T-cell (primary cell): ENCODE measurements around the gene HSPA6. TPM values are rescaled to one million over a fixed set of nuclear protein-coding genes. Genes with fewer than 3 reads are reported as not detected.

Source experiments
- ATAC-seq, 4 experiments: fragments of 200-7000 bp in 3 of 4; fragments of 150-1000 bp in 1 of 4; cut with Tn5 transposase; replicated peaks in 1 of 4; 1 replicate in 3 of 4; 2 replicates in 1 of 4; pipeline ENCODE4 v1.10.0; 2021; ENCODE audit warnings: moderate library complexity in 3 of 4, mild to moderate bottlenecking in 2 of 4, moderate number of reproducible peaks in 1 of 4
- CTCF ChIA-PET, 2 donors: fragments of 300-600 bp; sonication (Branson Sonifier 250); formaldehyde crosslinking; loops; one replicate each; lab custom pipeline; 2022; ENCODE audit warnings: antibody characterized with exemption in 2 of 2; lab: Charles Lee
- POLR2A ChIA-PET, 2 donors: fragments of 300-600 bp; sonication (Branson Sonifier 250); formaldehyde crosslinking; loops; one replicate each; lab custom pipeline; 2022; ENCODE audit warnings: antibody characterized with exemption in 2 of 2; lab: Charles Lee
- DNase-seq, 35 experiments: peaks; one replicate each; pipeline versions ENCODE4 v3.0.0 to v3.0.0-alpha.2; 2013 to 2023
- H3K27ac ChIP-seq: one replicate; pipeline ENCODE4 v1.5.1; 2013; ENCODE audit warnings: low read length
- H3K27me3 ChIP-seq, 2 experiments: replicated peaks in 1 of 2; 1 replicate in 1 of 2; 2 replicates in 1 of 2; pipeline versions ENCODE4 v1.6.1 to v1.7.0; 2013; ENCODE audit warnings: low read length in 1 of 2, mixed read lengths in 1 of 2; ENCODE audit not compliant: control insufficient read depth in 2 of 2, insufficient read depth in 2 of 2; ENCODE audit errors: extremely low read depth in 1 of 2
- H3K36me3 ChIP-seq, 2 donors: 1 replicate in 1 of 2; 2 replicates in 1 of 2; pipeline versions ENCODE4 v1.6.1 to v1.7.0; 2013; ENCODE audit warnings: low read length in 1 of 2; ENCODE audit not compliant: control insufficient read depth in 2 of 2, insufficient read depth in 1 of 2; ENCODE audit errors: extremely low read depth in 1 of 2
- H3K4me1 ChIP-seq, 2 experiments: 1 replicate in 1 of 2; 2 replicates in 1 of 2; pipeline versions ENCODE4 v1.6.1 to v1.7.0; 2013; ENCODE audit warnings: low read length in 2 of 2, mixed read lengths in 1 of 2; ENCODE audit not compliant: insufficient read depth in 2 of 2, control insufficient read depth in 1 of 2; ENCODE audit errors: extremely low read depth in 1 of 2
- H3K4me3 ChIP-seq, 2 donors: 1 replicate in 1 of 2; 2 replicates in 1 of 2; pipeline versions ENCODE4 v1.5.1 to v1.7.0; 2013; ENCODE audit warnings: mild to moderate bottlenecking in 2 of 2, low read length in 1 of 2, moderate library complexity in 1 of 2; ENCODE audit not compliant: control insufficient read depth in 1 of 2; ENCODE audit errors: extremely low read depth in 1 of 2
- H3K9me3 ChIP-seq: 2 replicates; pipeline ENCODE4 v1.7.0; 2013
- H3K27ac Mint-ChIP-seq, 2 donors: one replicate each; pipeline ENCODE4 v1.8.0; 2020 to 2021; ENCODE audit warnings: mild to moderate bottlenecking in 2 of 2, mixed read lengths in 2 of 2
- H3K27me3 Mint-ChIP-seq, 2 donors: one replicate each; pipeline ENCODE4 v1.8.0; 2021 to 2022; ENCODE audit warnings: mixed read lengths in 2 of 2
- H3K36me3 Mint-ChIP-seq: one replicate; pipeline ENCODE4 v1.8.0; 2021; ENCODE audit warnings: mixed read lengths
- H3K4me1 Mint-ChIP-seq, 3 donors: one replicate each; pipeline ENCODE4 v1.8.0; 2020 to 2022; ENCODE audit warnings: mixed read lengths in 3 of 3, mild to moderate bottlenecking in 1 of 3
- H3K4me3 Mint-ChIP-seq, 3 donors: one replicate each; pipeline ENCODE4 v1.8.0; 2020 to 2022; ENCODE audit warnings: mild to moderate bottlenecking in 3 of 3, mixed read lengths in 3 of 3, moderate library complexity in 3 of 3
- H3K9me3 Mint-ChIP-seq, 3 donors: one replicate each; pipeline ENCODE4 v1.8.0; 2020 to 2022; ENCODE audit warnings: mixed read lengths in 3 of 3
- WGBS: methylation state at CpG from one replicate; pipeline ENCODE4 v1.1.5; 2013; ENCODE audit warnings: missing lambda C conversion rate; ENCODE audit not compliant: insufficient coverage; 5-methylcytosine and 5-hydroxymethylcytosine counted together
- total RNA-seq, 35 experiments: library from RNA in 6 of 35; stranded (reverse) in 6 of 35; fragments of 120-200 nt in 1 of 35; gene quantifications; one replicate each; pipeline versions ENCODE4 v1.2.1 to v1.2.4 and lab custom pipeline; 2013 to 2026

HSPA6 gene
- total RNA-seq, 5 donors from 2014 or later (not counting 1 experiment from before 2014, with no cell fraction given): 0.30 to 22.7 (median 5.7) TPM; not detected in 1

DNA sequence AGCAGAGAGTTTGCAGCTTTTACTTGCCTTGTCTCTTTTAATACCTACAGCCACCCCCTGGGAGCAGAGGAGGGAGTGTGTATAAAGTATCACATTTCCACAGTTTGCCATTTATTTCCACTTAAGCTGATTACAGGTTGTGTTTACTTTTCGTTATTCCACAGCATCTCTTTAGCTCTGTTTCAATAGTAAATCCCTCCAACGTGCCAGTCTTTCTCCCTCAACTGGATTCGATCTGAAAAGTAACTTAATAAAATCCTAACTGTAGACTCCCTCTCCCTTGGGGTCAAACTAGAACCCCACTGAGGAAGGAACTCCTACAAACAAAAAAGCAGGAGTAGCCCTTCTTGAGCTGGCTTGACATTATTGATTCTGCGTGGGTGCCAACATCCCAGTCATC is 22.2 kb upstream of the HSPA6 start:
- POLR2A ChIA-PET: no interaction called here
- no peak for DNase-seq
- ATAC-seq: no peak
- Mint-ChIP-seq H3K4me1 (peaks cover 4 to 19% (median 5%) of the 10 kb centered on the region in 3 donors), H3K9me3 (no peaks in the 10 kb centered on the region), H3K27ac (no peak overlapping the region), H3K36me3 (no peaks in the 10 kb centered on the region), H3K27me3 (peaks cover 35 to 48% of the 10 kb centered on the region in 2 donors), H3K4me3 (no peak overlapping the region)
- H3K4me3 ChIP-seq: no peak overlapping the region
- CTCF ChIA-PET: no interaction called here
- H3K27me3 ChIP-seq: peaks cover 2 to 8% of the 10 kb centered on the region in 2 experiments
- no peaks in the 10 kb centered on the region for H3K36me3 ChIP-seq
- H3K9me3 ChIP-seq: no peaks in the 10 kb centered on the region
- H3K4me1 ChIP-seq: peaks cover 0 to 2% of the 10 kb centered on the region in 2 experiments
- H3K27ac ChIP-seq: no peak overlapping the region
- WGBS: 93% methylated on average over 3 of the region's 4 CpGs

- WGBS: no CpG with 5 or more reads among the region's 1 CpG
- CTCF ChIA-PET: no interaction called here
- H3K4me1 ChIP-seq: peaks cover 0 to 2% of the 10 kb centered on the region in 2 experiments
These were observed 21.5 kb upstream of the HSPA6 start for GRCh38 chr1:161502641-161503393.

GRCh38 chr1:161503394-161503748 is 21.0 kb upstream of the HSPA6 start:
- Histone ChIP-seq H3K27ac (no peak overlapping the region), H3K4me3 (no peak overlapping the region), H3K9me3 (no peaks in the 10 kb centered on the region), H3K4me1 (peaks cover 0 to 2% of the 10 kb centered on the region in 2 experiments), H3K27me3 (peaks cover 2 to 8% of the 10 kb centered on the region in 2 experiments), H3K36me3 (no peaks in the 10 kb centered on the region)
- H3K36me3 Mint-ChIP-seq: no peaks in the 10 kb centered on the region
- peaks cover 35 to 45% of the 10 kb centered on the region in 2 donors for H3K27me3 Mint-ChIP-seq
- ChIA-PET POLR2A (no interaction called here), CTCF (no interaction called here)
- H3K9me3 Mint-ChIP-seq: no peaks in the 10 kb centered on the region
- no peak overlapping the region for H3K4me3 Mint-ChIP-seq
- ATAC-seq: no peak
- peaks cover 4 to 19% (median 5%) of the 10 kb centered on the region in 3 donors for H3K4me1 Mint-ChIP-seq
- H3K27ac Mint-ChIP-seq: no peak overlapping the region
- DNase-seq: no peak

More at GRCh38 chr1:161502641-161503393, 21.5 kb upstream of the HSPA6 start:
- Histone ChIP-seq H3K27me3 (peaks cover 2 to 8% of the 10 kb centered on the region in 2 experiments), H3K27ac (no peak overlapping the region), H3K36me3 (no peaks in the 10 kb centered on the region), H3K4me3 (no peak overlapping the region), H3K9me3 (no peaks in the 10 kb centered on the region)
- Mint-ChIP-seq H3K4me3 (no peak overlapping the region), H3K27ac (no peak overlapping the region), H3K4me1 (peaks cover 4 to 19% (median 5%) of the 10 kb centered on the region in 3 donors), H3K36me3 (no peaks in the 10 kb centered on the region), H3K27me3 (peaks cover 36 to 46% of the 10 kb centered on the region in 2 donors), H3K9me3 (no peaks in the 10 kb centered on the region)
- DNase-seq: no peak
- POLR2A ChIA-PET: no interaction called here
- ATAC-seq: no peak

- no peak overlapping the region for H3K27ac ChIP-seq
- H3K4me1 ChIP-seq: peaks cover 0 to 2% of the 10 kb centered on the region in 2 experiments
- CTCF ChIA-PET: no interaction called here
These were observed 18.7 kb upstream of the HSPA6 start for GRCh38 chr1:161505686-161506085.

GRCh38 chr1:161506336-161507223 is 17.8 kb upstream of the HSPA6 start:
- H3K36me3 ChIP-seq: no peaks in the 10 kb centered on the region
- Mint-ChIP-seq H3K27me3 (peaks cover 27 to 32% of the 10 kb centered on the region in 2 donors), H3K4me3 (no peak overlapping the region), H3K36me3 (no peaks in the 10 kb centered on the region), H3K4me1 (peaks cover 0 to 8% (median 0%) of the 10 kb centered on the region in 3 donors), H3K27ac (no peak overlapping the region), H3K9me3 (no peaks in the 10 kb centered on the region)
- ChIA-PET POLR2A (no interaction called here), CTCF (interaction anchor here in 1 of 2 donors (0.8 kb wide), 1 partner anchor 18 kb away, joined by 3 read pairs; no protein-coding TSS in a partner anchor)
- whole genome bisulfite sequencing: 40% methylated on average over 1 of the region's 15 CpGs
- H3K27ac ChIP-seq: no peak overlapping the region
- DNase-seq: no peak
- ATAC-seq: no peak
- H3K27me3 ChIP-seq: peaks cover 2 to 8% of the 10 kb centered on the region in 2 experiments
- peaks cover 0 to 2% of the 10 kb centered on the region in 2 experiments for H3K4me1 ChIP-seq
- no peak overlapping the region for H3K4me3 ChIP-seq
- H3K9me3 ChIP-seq: no peaks in the 10 kb centered on the region

More at GRCh38 chr1:161505686-161506085, 18.7 kb upstream of the HSPA6 start:
- no CpG with 5 or more reads among the region's 6 CpGs for WGBS
- Mint-ChIP-seq H3K36me3 (no peaks in the 10 kb centered on the region), H3K4me1 (peaks cover 0 to 8% (median 0%) of the 10 kb centered on the region in 3 donors), H3K27ac (no peak overlapping the region), H3K27me3 (peaks cover 27 to 35% of the 10 kb centered on the region in 2 donors), H3K4me3 (no peak overlapping the region), H3K9me3 (no peaks in the 10 kb centered on the region)
- Histone ChIP-seq H3K9me3 (no peaks in the 10 kb centered on the region), H3K27me3 (peaks cover 2 to 8% of the 10 kb centered on the region in 2 experiments), H3K36me3 (no peaks in the 10 kb centered on the region), H3K4me3 (no peak overlapping the region)
- POLR2A ChIA-PET: no interaction called here
- ATAC-seq: no peak
- DNase-seq: no peak

GRCh38 chr1:161510477-161510876 is 13.9 kb upstream of the HSPA6 start:
- DNase-seq: no peak
- POLR2A ChIA-PET: no interaction called here
- Histone ChIP-seq H3K9me3 (no peaks in the 10 kb centered on the region), H3K4me3 (no peak overlapping the region), H3K27me3 (peaks cover 0 to 8% of the 10 kb centered on the region in 2 experiments), H3K27ac (no peak overlapping the region), H3K36me3 (no peaks in the 10 kb centered on the region), H3K4me1 (peaks cover 0 to 2% of the 10 kb centered on the region in 2 experiments)
- CTCF ChIA-PET: no interaction called here
- 94% methylated on average over 2 of the region's 3 CpGs for WGBS
- Mint-ChIP-seq H3K27ac (no peak overlapping the region), H3K4me3 (no peak overlapping the region), H3K36me3 (no peaks in the 10 kb centered on the region), H3K9me3 (no peaks in the 10 kb centered on the region), H3K27me3 (peaks cover 16 to 20% of the 10 kb centered on the region in 2 donors), H3K4me1 (peaks cover 0 to 8% (median 2%) of the 10 kb centered on the region in 3 donors)
- no peak for ATAC-seq
